Activated CD8-positive, alpha-beta memory T cell treated with anti-CD3 and anti-CD28 coated beads, Interleukin-2, amount 50 U/mL, for 1 hour (primary cell): Measurements from ENCODE around the gene LIN52.

Source experiments
- DNase-seq: peaks from one replicate; pipeline ENCODE4 v3.0.0-alpha.2; 2020; ENCODE audit errors: extremely low read depth

Gene LIN52, protein sequence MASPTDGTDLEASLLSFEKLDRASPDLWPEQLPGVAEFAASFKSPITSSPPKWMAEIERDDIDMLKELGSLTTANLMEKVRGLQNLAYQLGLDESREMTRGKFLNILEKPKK

DNA sequence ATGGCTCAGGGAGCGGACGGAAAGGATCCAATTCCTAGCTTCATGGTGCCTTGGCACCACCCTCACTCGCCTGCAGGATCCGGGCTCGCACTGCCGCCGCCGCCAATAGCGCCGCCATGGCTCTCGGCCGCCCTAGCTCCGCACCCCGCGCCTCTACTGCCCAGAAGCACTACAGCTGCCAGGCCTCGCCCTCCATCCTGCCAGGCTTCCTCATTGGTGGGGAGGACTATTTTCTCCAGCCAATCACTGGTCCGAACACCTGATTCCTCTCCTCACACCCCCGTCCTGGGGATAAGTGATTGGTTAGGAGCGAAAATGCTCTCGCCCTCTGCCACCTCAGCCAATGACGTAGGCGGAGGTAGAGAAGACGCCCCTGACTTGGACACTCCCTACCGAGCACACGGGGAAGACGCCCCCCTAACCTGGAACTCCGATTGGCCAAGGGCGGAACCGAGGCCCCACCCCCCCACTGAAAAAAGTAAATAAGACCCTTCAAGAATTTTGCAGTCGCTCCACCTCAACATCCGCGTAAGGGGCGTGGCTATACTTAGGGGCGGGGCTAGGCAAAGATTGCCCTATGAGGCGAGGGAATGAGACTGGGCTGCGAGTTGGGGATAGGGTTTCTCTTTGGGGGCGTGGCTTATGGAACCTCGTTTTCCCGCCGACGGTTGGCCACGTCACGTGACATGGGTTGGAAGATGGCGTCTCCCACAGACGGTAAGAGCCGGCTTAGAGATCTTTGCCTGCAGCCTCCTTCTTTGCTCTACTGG, at the start of gene LIN52, which contains the start of gene ALDH6A1:
Gene LIN52, plus strand, starts transcription at position 680 of the 770 bp plus-strand sequence. Its CDS starts 19 bp downstream, at position 699.
Gene ALDH6A1, minus strand, starts transcription at position 177 of the 770 bp plus-strand sequence. Its CDS starts 59 bp downstream, at position 118.
- peak; percentile 100 for DNase-seq

DNA sequence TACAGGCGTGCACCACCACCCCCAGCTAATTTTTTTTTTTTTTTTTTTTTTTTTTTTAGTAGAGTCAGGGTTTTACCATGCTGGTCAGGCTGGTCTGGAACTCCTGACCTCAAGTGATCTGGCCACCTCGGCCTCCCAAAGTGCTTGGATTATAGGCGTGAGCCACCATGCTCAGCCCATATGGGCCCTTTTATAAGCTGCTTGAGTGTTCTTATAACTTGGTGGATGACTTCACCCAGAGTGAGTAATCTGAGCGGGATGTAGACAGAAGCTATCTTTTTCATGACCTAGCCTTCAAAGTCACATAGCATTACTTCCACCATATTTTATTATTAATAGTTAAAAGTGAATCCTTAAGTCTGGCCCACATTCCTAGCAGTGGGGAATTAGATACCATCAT, 49.2 kb upstream of the LIN52 start:
- DNase-seq, result no peak

DNA sequence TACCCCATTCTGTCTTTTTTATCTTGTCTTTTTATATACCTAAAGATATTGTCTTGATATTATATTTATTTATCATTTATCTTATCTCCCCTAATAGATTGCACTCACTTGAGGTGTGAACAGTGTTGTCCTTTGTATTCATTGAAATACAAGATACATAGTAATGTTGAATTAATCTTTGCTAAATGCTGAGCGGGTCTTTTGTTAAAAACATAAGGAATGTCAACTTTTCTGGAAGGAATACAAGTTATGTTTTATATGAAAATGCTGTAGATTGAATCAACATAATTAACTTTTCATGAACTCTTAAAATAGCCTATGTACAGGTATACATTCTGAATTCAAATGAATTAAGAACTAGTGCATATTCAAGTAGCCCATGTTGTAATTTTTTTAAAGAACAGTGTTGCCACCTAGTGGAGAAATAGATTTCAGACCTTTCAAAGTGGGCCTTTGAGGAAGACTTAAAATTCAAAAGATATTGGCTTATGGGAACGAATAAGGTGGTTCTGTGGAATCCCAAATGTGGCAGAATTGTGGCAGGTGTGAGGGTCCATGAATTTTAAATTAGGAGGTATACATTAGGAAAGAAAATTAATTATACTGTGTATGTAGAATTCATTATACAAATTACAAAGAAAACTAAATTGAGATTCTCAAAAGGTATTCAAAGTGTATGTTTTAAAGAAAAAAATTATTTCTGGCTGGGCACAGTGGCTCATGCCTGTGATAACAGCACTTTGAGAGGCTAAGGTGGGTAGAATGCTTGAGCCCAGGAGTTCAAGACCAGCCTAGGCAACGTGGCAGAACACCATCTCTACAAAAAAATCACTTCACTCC, 46.5 kb upstream of the LIN52 start:
- no peak for DNase-seq

DNA sequence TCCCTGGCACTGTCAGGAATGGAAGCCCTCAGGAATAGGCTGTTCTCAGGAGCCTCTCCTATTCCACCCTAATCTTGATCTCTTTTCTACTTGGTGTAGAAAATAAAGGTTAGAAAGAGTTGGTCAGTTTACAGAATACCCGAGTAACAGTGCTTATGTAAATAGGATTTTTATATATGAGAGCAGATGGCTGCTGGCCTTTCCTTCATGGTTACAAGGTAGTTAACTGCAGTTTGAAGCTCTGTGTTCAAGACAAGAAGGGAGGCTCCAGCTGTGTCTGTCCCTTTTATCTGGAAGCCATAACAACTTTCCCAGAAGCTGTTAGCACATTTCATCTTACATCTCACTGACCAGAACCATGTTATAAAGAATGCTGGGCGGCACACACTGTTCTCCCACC, 42.5 kb upstream of the LIN52 start:
- no peak for DNase-seq

DNA sequence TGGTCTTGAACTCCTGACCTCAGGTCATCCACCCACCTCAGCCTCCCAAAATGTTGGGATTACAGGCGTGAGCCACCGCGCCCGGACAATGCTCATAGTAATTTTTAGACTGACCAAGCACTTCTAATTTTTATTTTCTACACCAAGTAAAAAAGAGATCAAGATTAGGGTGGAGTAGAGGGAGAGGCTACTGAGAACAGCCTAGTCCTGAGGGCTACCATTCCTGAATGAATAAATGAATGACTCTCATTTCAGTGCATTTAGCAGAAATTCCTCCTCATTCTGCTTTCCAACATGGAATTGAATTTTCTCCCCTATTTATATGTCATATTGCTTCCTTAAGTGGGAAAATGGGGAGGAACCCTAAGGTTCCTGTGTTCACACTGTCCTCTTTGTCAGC, 39.2 kb upstream of the LIN52 start:
- DNase-seq, result no peak

DNA sequence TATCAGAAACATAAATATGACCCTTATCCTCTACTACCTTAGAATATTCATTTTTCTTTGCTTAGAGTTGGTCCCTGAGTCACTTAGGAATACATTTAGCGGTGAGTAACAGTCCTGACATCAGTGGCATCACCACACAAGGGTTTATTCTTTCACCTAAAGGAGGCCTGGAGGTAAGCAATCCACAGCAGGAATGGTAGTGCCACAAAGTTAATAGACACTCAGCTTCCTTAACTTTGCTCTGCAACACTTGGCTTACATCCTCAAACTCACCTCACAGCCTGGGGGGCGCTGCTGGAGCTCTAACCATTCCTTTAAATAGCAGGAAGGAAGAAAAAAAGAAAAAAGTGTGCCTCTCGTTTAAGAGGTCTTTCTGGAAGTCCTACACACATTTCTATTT, 36.5 kb upstream of the LIN52 start:
- no peak for DNase-seq

DNA sequence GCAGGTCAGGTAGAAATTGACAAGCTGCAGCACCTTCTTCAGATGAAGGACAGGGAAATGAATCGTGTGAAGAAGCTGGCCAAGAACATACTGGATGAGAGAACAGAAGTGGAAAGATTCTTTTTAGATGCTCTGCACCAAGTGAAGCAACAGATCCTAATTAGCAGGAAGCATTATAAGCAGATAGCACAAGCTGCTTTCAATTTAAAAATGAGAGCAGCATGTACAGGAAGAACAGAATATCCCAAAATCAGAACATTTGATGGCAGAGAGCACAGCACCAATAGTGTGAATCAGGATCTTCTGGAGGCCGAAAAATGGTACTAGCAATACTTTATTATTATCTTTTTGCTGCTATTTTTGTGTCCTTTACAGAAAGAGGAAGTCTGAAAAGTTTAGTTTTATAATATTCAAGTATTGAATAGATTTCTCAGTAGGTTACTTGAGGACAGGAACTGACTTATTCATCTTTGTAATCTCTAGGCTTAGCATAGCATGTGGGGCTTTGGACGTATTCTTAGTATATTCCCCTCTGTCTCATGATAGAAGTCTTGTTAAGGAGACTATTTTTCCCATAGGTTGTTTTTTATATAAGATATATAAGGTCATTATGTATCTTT, 34.8 kb upstream of the LIN52 start:
- DNase-seq, result no peak

DNA sequence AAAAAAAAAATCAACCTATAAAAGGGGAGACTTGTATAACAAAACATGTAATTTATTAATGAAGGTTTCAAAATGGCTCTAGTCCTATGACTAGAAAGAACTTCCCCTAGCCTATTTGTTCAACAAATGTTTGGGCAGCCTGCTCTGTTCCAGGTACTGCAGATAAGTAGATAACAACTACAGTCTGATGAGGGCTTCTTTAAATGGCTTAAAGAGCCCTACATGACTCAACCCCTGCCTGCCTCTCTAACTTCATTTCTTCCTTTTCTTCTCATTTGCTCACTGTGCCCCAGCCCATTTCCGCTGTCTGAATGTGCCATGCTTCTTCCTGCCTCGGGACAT, 22.0 kb upstream of the LIN52 start:
- DNase-seq, result no peak

DNA sequence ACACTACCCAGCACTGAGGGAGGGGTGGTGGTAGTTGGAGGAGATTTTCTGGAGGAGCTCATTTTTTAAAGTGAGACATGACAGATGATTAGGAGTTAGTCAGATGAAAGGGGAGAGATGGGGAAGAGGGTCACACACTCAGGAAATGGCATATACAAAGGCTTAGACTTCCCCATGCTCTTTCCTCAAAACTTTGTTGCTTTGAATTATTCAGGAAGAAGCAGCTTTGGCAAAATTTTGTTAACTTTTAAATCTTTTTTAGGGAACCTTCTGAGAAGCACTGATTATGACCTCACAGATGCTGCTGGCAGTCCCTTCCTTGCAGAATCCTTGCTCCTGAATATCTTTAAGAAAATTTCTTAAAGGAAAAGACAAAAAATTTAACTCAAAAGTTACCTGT, 20.3 kb upstream of the LIN52 start:
- no peak for DNase-seq

DNA sequence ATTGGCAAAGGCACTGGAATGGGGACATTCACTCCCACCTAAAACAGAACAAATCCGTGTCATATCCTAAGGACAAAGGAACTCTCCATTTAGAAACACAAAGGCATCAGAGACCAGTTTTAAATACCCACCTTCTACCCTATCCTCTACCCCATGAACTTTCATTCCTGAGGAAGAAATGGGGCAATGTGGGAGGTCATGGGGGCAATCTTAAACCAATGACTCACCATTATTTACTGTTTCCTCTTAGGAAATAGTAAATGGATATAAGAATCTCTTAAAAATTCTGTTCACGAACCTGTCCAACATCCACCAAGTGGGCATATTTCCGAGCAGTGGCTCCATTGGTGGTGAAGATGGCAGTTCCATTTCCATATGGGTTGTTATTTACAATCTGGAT, 19.9 kb upstream of the LIN52 start:
- no peak for DNase-seq

DNA sequence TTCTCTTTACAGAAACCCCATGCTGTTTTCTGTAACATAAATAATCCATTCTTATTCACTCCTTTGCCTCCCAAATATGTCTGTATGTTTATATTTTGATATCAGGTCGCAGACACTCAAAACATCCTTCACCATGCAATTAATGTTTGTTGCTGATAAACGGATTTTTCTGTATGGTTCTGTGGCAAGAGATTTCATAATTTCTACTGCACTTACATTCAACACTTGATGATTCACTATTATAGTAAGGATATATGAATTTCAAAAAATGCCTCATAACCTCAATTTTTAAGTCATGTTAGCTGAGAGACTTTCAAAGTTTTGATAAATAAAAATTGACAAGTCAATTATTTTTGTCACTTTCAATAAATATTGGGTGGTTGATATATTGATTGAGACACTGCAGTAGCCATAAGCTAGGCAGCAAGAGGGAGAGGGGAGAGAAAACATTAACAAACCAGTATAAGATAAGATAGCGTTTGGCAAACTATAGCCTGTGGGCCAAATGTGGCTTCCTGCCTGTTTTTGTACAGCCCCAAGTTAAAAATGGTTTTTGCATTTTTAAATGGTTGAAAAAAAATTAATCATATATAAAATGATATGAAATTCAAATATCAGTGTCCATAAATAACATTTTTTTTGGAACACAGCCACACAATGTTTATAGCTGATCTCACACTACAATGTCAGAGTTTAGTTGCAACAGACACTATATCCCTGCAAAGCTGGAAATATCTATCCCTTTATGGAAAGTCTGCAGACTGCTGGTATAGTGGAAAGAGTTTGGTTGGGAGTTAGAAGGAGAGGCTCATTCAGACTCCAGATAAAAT, 18.8 kb upstream of the LIN52 start:
- DNase-seq, result no peak

DNA sequence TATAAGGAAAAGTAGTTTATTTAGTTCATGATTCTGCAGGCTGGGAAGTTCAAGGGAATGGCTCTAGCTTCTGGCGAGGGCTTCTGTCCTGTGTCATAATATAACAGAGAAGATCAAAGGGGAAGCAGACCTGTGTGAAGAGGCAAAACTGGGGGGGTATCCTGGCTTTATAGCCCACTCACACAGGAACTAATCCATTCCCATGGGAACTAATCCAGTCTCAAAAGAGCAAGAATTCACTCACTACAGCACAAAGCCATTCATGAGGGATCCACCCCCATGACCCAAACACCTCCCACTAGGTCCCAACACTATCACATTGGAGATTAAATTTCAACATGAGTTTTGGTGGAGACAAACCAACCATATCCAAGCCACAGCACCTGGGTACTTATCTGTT, 7.4 kb upstream of the LIN52 start:
- DNase-seq, result no peak

DNA sequence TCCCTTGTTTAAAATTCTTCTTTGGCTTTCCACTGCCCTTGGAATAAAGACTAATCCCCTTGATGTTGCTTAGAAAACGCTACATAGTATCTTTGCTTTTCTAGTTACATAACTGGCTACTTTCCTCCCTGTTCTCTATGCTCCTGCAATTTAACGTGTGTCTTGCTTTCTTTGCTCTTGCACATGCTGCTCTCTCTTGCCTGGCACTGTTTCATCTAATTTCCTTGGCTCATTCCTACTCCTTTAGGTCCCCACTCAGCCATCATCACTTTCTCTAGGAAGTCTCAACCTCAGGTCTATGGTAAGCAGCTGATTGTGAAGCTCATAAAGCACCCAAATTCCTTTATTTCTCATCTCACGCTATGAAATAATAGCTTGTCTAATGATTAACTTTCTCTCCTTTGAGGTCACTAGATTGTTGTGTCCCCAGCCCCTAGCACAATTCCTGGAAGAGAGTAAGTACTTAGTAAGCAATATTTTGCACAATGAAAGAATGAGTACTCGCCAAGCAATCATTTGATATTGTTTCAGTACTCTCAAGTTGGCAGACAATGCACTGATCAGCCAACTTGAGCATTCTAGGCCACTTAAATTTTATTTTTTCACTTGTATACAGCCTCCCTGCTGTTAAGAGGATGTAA, 3.8 kb upstream of the LIN52 start:
- no peak for DNase-seq

DNA sequence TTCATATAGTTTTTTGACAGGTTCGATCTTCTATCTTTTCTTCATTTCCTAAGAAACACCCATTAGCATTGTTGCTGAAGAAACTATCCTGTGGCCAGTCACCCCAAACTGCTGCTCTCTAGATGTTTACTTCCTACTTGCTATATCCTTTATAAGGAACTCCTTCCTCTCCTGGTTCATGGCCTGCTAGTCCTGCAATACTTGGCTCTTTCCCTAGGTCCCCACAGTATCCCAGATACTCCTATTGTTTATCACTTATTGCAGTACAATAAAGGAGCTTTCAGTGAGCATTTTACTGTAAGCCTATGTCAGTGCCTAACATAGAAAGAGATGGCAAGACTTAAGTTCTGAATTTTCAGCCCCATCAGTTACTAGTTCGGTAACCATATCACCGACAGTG, 3.3 kb upstream of the LIN52 start:
- DNase-seq, result no peak

DNA sequence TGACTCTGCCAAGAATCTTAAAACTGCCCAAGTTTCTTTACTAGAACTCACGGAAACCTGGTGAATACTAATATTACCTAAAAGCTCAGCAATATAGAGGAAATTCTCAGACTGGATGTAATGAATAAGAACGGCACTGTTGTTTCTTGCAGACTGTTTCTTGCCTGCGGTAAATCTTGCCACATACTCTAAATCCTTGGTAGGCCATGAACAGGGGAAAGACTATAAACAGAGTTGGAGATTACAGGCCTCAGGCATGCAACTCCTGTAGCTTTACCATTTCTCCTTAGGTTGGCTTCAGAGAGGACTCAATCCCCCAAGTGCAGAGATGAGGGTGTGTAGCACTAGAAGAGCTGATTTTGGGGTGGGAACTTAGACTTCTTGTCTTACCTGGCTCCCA, 1.6 kb upstream of the LIN52 start:
- no peak for DNase-seq

DNA sequence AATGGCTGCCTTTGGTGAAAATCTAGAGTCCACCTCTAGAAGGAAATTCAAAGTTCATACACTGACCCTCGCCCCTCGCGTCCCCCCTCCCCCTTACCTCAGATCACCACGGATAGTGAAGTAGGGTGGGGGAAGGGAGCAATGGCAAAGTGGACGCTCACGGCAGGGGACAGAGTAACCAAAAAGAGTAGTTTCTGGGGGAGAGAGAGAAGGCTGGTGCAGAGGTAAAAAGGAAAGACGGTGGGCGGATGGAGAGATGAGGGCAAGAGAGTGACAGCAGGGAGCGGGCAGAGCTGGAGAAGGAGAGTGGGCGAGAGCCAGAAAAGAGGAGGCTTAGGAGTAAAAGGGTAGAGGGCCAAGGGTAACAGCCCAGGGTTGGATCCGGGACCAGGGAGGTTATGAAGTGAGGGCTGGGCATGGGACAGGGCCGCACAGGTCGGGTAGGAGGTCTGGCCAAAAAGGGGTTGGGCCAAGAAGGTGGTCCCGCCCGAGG, 926 bp upstream of the LIN52 start:
- no peak for DNase-seq

DNA sequence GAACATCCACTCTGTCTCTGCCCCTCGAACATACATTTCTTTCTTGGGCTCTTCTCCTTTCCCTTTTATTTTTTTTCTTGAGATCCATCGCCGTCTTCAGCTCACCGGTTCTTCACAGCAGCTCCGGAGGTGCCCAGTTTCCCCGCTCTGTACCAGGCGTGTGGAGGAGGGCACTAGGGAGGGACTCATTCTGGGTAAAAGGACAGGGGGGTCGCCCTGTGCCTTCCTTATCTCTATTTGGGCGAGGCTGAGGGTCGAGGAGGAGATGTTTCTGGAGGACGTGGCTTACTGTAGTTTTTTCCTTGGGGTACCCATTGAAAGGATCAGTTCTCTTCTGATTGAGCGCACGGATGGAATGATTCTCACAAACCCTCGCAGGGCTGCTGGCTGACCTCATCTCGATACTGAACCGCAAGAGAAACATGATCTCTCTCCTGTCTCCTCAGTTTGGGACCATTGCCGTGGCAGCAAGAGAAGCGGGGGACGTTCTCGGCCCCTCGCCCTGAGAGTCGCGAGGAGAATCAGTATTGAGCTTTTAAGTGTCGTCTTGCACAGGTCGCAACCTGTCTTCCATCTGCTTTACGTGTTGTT, 386 bp downstream of the LIN52 start:
- DNase-seq, result no peak

DNA sequence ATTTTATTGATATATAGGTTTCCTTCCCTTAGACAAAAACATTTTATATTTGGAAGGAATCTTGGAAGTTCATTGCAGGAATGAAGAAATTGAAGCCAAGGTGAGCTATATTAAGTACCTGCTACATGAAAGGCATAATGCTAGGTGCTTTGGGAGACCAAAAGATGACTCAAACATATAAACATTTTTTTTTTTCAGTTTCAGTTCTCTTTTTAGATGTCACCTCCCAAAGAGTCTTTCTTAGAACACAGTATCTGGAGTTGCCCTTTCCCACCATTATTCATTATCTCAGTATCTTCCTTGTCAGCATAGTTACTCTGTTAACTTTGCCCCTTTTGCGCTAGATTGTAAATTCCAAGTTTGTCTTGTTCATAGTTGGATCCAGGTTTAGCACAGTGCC, 1.1 kb downstream of the LIN52 start:
- DNase-seq, result no peak

DNA sequence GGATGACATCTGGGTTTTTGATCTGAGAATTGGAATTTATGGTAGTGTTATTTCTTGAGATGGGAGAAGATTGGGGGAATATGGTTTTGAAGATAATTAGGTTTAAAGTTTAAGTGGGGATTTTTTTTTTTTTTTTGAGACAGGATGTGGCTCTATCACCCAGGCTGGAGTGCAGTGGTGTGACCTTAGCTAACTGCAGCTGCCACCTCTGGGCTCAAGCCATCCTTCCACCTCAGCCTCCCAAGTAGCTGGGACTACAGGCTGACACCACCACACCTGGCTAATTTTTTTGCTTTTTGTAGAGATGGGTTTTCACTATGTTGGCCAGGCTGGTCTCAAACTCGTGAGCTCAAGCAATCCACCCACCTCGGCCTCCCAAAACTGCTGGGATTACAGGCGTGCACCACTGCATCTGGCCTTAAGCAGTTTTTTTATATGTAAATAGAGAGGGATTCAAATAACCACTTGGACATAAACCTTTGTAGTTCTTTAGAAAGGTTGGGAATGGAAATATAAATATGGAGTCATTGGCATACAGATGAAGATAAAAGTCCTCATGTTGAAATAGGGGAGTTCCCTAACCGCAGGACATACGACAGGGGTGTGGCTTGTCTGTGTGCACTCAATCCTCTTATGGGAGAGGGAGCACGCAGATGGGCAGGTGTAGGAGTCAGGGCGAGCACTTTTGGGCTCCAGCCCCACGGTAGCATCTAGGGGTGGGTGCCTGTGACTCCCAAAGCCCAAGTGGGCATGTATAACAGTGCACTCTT, 4.7 kb downstream of the LIN52 start:
- no peak for DNase-seq

DNA sequence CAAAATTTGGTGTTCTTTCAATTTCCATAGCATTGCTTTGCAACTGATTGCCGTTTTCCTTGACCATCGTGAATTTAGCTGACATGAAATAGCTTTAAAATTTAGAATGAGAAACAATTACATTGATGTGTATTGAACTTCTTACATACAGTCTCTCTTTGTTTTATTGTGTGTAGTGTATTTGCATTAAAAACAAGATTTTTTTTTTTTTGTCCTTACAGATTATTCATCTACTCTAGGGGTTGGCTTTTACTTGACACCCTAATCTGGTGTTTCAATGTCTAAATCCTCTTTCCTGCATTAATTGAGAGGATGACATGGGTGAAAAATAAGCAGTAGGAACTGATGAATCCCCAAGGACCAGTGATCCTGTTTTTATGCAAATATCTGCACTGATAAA, 20.6 kb downstream of the LIN52 start:
- DNase-seq, result no peak
